T-cell (primary cell): ENCODE results near the gene BRWD1. TPM values are rescaled to one million over a fixed set of nuclear protein-coding genes. Genes with fewer than 3 reads are reported as not detected.
A peak's percentile ranks its signal among the peaks of the same experiment; 100 is the strongest.

ENCODE experiments used
- ATAC-seq, 4 experiments: fragments of 200-7000 bp in 3 of 4; fragments of 150-1000 bp in 1 of 4; cut with Tn5 transposase; replicated peaks in 1 of 4; 1 replicate in 3 of 4; 2 replicates in 1 of 4; pipeline ENCODE4 v1.10.0; 2021; ENCODE audit warnings: moderate library complexity in 3 of 4, mild to moderate bottlenecking in 2 of 4, moderate number of reproducible peaks in 1 of 4
- CTCF ChIA-PET, 2 donors: fragments of 300-600 bp; sonication (Branson Sonifier 250); formaldehyde crosslinking; loops; one replicate each; lab custom pipeline; 2022; ENCODE audit warnings: antibody characterized with exemption in 2 of 2; lab: Charles Lee
- POLR2A ChIA-PET, 2 donors: fragments of 300-600 bp; sonication (Branson Sonifier 250); formaldehyde crosslinking; loops; one replicate each; lab custom pipeline; 2022; ENCODE audit warnings: antibody characterized with exemption in 2 of 2; lab: Charles Lee
- DNase-seq, 35 experiments: peaks; one replicate each; pipeline versions ENCODE4 v3.0.0 to v3.0.0-alpha.2; 2013 to 2023
- H3K27ac ChIP-seq: one replicate; pipeline ENCODE4 v1.5.1; 2013; ENCODE audit warnings: low read length
- H3K27me3 ChIP-seq, 2 experiments: replicated peaks in 1 of 2; 1 replicate in 1 of 2; 2 replicates in 1 of 2; pipeline versions ENCODE4 v1.6.1 to v1.7.0; 2013; ENCODE audit warnings: low read length in 1 of 2, mixed read lengths in 1 of 2; ENCODE audit not compliant: control insufficient read depth in 2 of 2, insufficient read depth in 2 of 2; ENCODE audit errors: extremely low read depth in 1 of 2
- H3K36me3 ChIP-seq, 2 donors: 1 replicate in 1 of 2; 2 replicates in 1 of 2; pipeline versions ENCODE4 v1.6.1 to v1.7.0; 2013; ENCODE audit warnings: low read length in 1 of 2; ENCODE audit not compliant: control insufficient read depth in 2 of 2, insufficient read depth in 1 of 2; ENCODE audit errors: extremely low read depth in 1 of 2
- H3K4me1 ChIP-seq, 2 experiments: 1 replicate in 1 of 2; 2 replicates in 1 of 2; pipeline versions ENCODE4 v1.6.1 to v1.7.0; 2013; ENCODE audit warnings: low read length in 2 of 2, mixed read lengths in 1 of 2; ENCODE audit not compliant: insufficient read depth in 2 of 2, control insufficient read depth in 1 of 2; ENCODE audit errors: extremely low read depth in 1 of 2
- H3K4me3 ChIP-seq, 2 donors: 1 replicate in 1 of 2; 2 replicates in 1 of 2; pipeline versions ENCODE4 v1.5.1 to v1.7.0; 2013; ENCODE audit warnings: mild to moderate bottlenecking in 2 of 2, low read length in 1 of 2, moderate library complexity in 1 of 2; ENCODE audit not compliant: control insufficient read depth in 1 of 2; ENCODE audit errors: extremely low read depth in 1 of 2
- H3K9me3 ChIP-seq: 2 replicates; pipeline ENCODE4 v1.7.0; 2013
- H3K27ac Mint-ChIP-seq, 2 donors: one replicate each; pipeline ENCODE4 v1.8.0; 2020 to 2021; ENCODE audit warnings: mild to moderate bottlenecking in 2 of 2, mixed read lengths in 2 of 2
- H3K27me3 Mint-ChIP-seq, 2 donors: one replicate each; pipeline ENCODE4 v1.8.0; 2021 to 2022; ENCODE audit warnings: mixed read lengths in 2 of 2
- H3K36me3 Mint-ChIP-seq: one replicate; pipeline ENCODE4 v1.8.0; 2021; ENCODE audit warnings: mixed read lengths
- H3K4me1 Mint-ChIP-seq, 3 donors: one replicate each; pipeline ENCODE4 v1.8.0; 2020 to 2022; ENCODE audit warnings: mixed read lengths in 3 of 3, mild to moderate bottlenecking in 1 of 3
- H3K4me3 Mint-ChIP-seq, 3 donors: one replicate each; pipeline ENCODE4 v1.8.0; 2020 to 2022; ENCODE audit warnings: mild to moderate bottlenecking in 3 of 3, mixed read lengths in 3 of 3, moderate library complexity in 3 of 3
- H3K9me3 Mint-ChIP-seq, 3 donors: one replicate each; pipeline ENCODE4 v1.8.0; 2020 to 2022; ENCODE audit warnings: mixed read lengths in 3 of 3
- WGBS: methylation state at CpG from one replicate; pipeline ENCODE4 v1.1.5; 2013; ENCODE audit warnings: missing lambda C conversion rate; ENCODE audit not compliant: insufficient coverage; 5-methylcytosine and 5-hydroxymethylcytosine counted together
- total RNA-seq, 35 experiments: library from RNA in 6 of 35; stranded (reverse) in 6 of 35; fragments of 120-200 nt in 1 of 35; gene quantifications; one replicate each; pipeline versions ENCODE4 v1.2.1 to v1.2.4 and lab custom pipeline; 2013 to 2026

The BRWD1 gene
- total RNA-seq, 5 donors from 2014 or later (not counting 1 experiment from before 2014, with no cell fraction given), result 70.2 to 86.3 (median 75.2) TPM

DNA sequence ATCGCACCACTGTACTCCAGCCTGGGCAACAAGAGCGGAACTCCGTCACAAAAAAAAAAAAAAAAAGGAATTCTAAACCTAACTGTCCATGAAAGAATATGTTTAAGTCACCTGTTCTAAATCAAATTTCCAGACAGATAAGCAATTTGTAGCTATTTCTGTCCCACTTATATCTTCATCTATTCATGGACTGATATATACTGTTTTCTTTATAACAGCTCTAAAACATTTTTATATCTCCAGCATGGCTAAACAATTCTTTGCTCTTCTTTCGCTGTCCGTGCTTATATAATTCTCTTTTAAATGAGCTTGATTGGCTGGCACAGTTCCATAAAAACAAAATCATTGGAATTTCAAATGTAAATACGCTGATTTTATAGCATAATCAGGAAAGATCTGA, 30.5 kb downstream of the BRWD1 start:
- H3K27ac Mint-ChIP-seq, result no peak overlapping the region
- ATAC-seq (no peak), DNase-seq (no peak)
- H3K9me3 ChIP-seq, result no peaks in the 10 kb centered on the region
- H3K4me3 Mint-ChIP-seq, result no peak overlapping the region
- H3K4me3 ChIP-seq, result no peak overlapping the region
- peaks cover 8 to 15% (median 11%) of the 10 kb centered on the region in 3 donors for H3K4me1 Mint-ChIP-seq
- peaks cover 31% of the 10 kb centered on the region for H3K36me3 Mint-ChIP-seq
- POLR2A ChIA-PET, result no interaction called here
- H3K27me3 Mint-ChIP-seq, result no peaks in the 10 kb centered on the region
- H3K4me1 ChIP-seq, result no peaks in the 10 kb centered on the region
- 92% methylated on average over 2 of the region's 6 CpGs for WGBS
- CTCF ChIA-PET, result interaction anchor here in 1 of 2 donors (0.7 kb wide), 1 partner anchor 13 kb away, joined by 3 read pairs; no protein-coding TSS in a partner anchor
- H3K27ac ChIP-seq, result no peak overlapping the region
- peaks cover 3 to 24% of the 10 kb centered on the region in 2 donors for H3K36me3 ChIP-seq
- H3K27me3 ChIP-seq, result no peaks in the 10 kb centered on the region
- no peaks in the 10 kb centered on the region for H3K9me3 Mint-ChIP-seq

DNA sequence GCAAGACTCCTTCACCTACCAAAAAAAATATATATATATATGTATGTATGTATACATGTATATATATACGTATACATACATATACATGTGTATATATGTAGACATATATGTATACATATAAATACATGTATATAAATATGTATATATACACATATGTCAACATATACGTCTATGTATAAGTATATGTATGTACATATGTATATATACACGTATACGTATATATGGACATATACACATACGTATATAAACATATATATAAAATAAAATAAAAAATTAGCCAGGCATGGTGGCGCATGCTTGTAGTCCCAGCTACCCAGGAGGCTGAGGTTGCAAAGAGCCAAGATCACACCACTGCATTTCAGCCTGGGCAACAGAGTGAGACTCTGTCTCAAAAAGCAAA, 31.6 kb downstream of the BRWD1 start:
- Mint-ChIP-seq H3K27ac (no peak overlapping the region), H3K4me1 (peaks cover 8 to 15% (median 11%) of the 10 kb centered on the region in 3 donors), H3K4me3 (no peak overlapping the region), H3K36me3 (peaks cover 22% of the 10 kb centered on the region), H3K27me3 (no peaks in the 10 kb centered on the region), H3K9me3 (no peaks in the 10 kb centered on the region)
- no peaks in the 10 kb centered on the region for H3K27me3 ChIP-seq
- WGBS, result 100% methylated on average over 1 of the region's 6 CpGs
- no peak for ATAC-seq
- CTCF ChIA-PET, result no interaction called here
- no peak for DNase-seq
- no peak overlapping the region for H3K27ac ChIP-seq
- H3K36me3 ChIP-seq, result peaks cover 3 to 23% of the 10 kb centered on the region in 2 donors
- H3K4me3 ChIP-seq, result no peak overlapping the region
- POLR2A ChIA-PET, result interaction anchor here in 1 of 2 donors (0.6 kb wide), 1 partner anchor 17 kb away, joined by 5 read pairs; no protein-coding TSS in a partner anchor
- no peaks in the 10 kb centered on the region for H3K4me1 ChIP-seq
- no peaks in the 10 kb centered on the region for H3K9me3 ChIP-seq

DNA sequence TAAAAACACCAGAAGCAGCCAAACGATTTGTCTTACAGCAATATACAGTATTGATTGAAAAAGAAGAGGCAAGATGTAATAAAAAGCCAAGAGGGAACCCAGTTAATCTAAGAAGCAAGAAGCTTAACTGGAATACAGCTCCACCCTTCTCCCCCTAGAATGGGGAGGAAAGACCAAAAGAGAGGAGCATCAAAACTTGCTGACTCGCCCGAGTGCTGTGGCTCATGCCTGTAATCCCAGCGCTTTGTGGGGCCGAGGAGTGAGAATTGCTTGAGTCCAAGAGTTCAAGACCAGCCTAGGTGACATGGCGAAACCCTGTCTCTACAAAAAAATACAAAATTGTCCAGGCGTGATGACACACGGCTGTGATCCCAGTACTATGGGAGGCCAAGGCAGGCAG, 32.2 kb downstream of the BRWD1 start:
- H3K9me3 ChIP-seq, result no peaks in the 10 kb centered on the region
- ATAC-seq (no peak), DNase-seq (no peak)
- ChIA-PET POLR2A (no interaction called here), CTCF (no interaction called here)
- H3K27ac ChIP-seq, result no peak overlapping the region
- H3K4me3 Mint-ChIP-seq, result no peak overlapping the region
- no peak overlapping the region for H3K4me3 ChIP-seq
- H3K9me3 Mint-ChIP-seq, result no peaks in the 10 kb centered on the region
- H3K4me1 ChIP-seq, result no peaks in the 10 kb centered on the region
- H3K36me3 ChIP-seq, result peaks cover 3 to 27% of the 10 kb centered on the region in 2 donors
- peaks cover 8 to 17% (median 11%) of the 10 kb centered on the region in 3 donors for H3K4me1 Mint-ChIP-seq
- H3K27ac Mint-ChIP-seq, result peak overlapping the region in 1 of 2 donors; percentile 32
- peaks cover 20% of the 10 kb centered on the region for H3K36me3 Mint-ChIP-seq
- H3K27me3 ChIP-seq, result no peaks in the 10 kb centered on the region
- 100% methylated on average over 7 of the region's 8 CpGs for WGBS
- no peaks in the 10 kb centered on the region for H3K27me3 Mint-ChIP-seq

DNA sequence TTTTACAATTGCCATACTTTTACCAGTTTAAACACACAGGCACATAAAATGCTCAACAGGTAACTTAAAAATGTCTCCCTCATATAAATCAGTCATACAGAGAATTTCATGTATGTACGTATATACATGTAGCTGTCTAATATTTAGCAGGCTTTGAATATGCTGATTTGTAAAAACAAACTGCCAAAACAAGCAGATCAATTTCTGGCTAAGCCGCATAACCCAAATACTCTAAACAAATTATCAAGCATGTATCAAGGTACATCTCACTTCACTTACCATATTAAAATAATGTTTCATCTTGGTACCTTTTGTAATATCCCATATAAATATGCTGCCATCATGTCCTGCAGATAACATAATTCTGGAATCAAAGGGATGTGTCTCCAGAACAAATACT, 43.8 kb downstream of the BRWD1 start:
- no peak for ATAC-seq
- Histone ChIP-seq H3K9me3 (no peaks in the 10 kb centered on the region), H3K36me3 (peaks cover 0 to 62% of the 10 kb centered on the region in 2 donors), H3K27me3 (no peaks in the 10 kb centered on the region), H3K4me3 (no peak overlapping the region), H3K4me1 (no peaks in the 10 kb centered on the region), H3K27ac (no peak overlapping the region)
- Mint-ChIP-seq H3K9me3 (no peaks in the 10 kb centered on the region), H3K27me3 (no peaks in the 10 kb centered on the region), H3K27ac (no peak overlapping the region), H3K4me1 (peaks cover 0 to 3% (median 0%) of the 10 kb centered on the region in 3 donors), H3K36me3 (peaks cover 31% of the 10 kb centered on the region), H3K4me3 (no peak overlapping the region)
- CTCF ChIA-PET, result no interaction called here
- DNase-seq, result no peak
- whole genome bisulfite sequencing, result 100% methylated on average over 1 of the region's 2 CpGs
- POLR2A ChIA-PET, result no interaction called here

DNA sequence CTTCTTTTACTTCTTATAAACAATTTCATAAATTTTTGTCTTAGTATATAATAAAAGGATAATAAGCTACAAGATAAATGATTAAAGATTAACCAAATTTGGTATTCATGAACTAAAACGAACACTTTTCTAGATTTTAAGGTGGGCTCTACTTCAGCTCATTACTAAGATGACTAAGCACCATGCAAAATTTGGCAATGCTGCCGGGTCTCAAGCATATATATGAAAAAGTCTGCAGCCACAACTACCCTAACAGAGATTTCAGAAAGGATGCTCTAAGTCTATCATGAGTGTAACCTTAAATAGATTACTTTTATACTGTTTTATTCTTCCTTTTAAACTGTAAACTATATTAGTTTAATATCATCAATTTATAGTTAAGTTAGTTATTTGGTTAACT, 47.8 kb downstream of the BRWD1 start:
- Mint-ChIP-seq H3K4me1 (peaks cover 4 to 16% (median 12%) of the 10 kb centered on the region in 3 donors), H3K36me3 (peaks cover 42% of the 10 kb centered on the region), H3K9me3 (no peaks in the 10 kb centered on the region), H3K27ac (no peak overlapping the region), H3K27me3 (no peaks in the 10 kb centered on the region), H3K4me3 (no peak overlapping the region)
- Histone ChIP-seq H3K4me3 (no peak overlapping the region), H3K4me1 (no peaks in the 10 kb centered on the region), H3K9me3 (no peaks in the 10 kb centered on the region), H3K36me3 (peaks cover 0 to 65% of the 10 kb centered on the region in 2 donors), H3K27ac (no peak overlapping the region), H3K27me3 (no peaks in the 10 kb centered on the region)
- ChIA-PET CTCF (interaction anchor here (0.7 to 1.0 kb wide), 2 partner anchors 18 to 79 kb away, joined by 3 to 4 read pairs; no protein-coding TSS in a partner anchor), POLR2A (interaction anchor here in 1 of 2 donors (0.6 kb wide), 1 partner anchor 43 kb away, joined by 10 read pairs; no protein-coding TSS in a partner anchor)
- ATAC-seq, result no peak
- WGBS, result no CpG with 5 or more reads among the region's 2 CpGs
- DNase-seq, result no peak

DNA sequence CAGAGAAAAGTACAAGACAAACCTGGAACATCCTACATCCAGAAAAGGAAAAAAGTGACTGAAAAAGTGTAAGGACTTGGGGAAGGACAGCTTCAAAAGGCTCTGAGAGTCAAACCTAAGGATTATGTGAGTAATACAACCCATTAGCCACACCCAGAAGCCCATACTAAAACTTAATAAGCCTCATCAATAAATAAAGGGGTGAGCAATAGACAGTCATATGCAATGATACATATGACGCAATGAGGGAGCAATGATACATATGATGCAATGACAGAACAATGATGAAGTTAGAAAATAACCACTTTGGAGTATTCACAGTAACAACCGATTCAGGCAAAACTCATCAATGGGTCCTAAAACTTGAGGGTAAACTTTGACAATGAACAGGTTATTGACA, 50.1 kb downstream of the BRWD1 start:
- Histone ChIP-seq H3K4me1 (no peaks in the 10 kb centered on the region), H3K27me3 (no peaks in the 10 kb centered on the region), H3K4me3 (no peak overlapping the region), H3K36me3 (peaks cover 0 to 67% of the 10 kb centered on the region in 2 donors), H3K9me3 (no peaks in the 10 kb centered on the region), H3K27ac (no peak overlapping the region)
- Mint-ChIP-seq H3K4me1 (peaks cover 7 to 17% (median 12%) of the 10 kb centered on the region in 3 donors), H3K36me3 (peaks cover 37% of the 10 kb centered on the region), H3K4me3 (no peak overlapping the region), H3K27ac (no peak overlapping the region), H3K27me3 (no peaks in the 10 kb centered on the region), H3K9me3 (no peaks in the 10 kb centered on the region)
- no CpG with 5 or more reads among the region's 2 CpGs for WGBS
- DNase-seq (no peak), ATAC-seq (no peak)
- ChIA-PET POLR2A (no interaction called here), CTCF (no interaction called here)
